ENCODE data around the gene OR2S2. TPM values are rescaled to one million over a fixed set of nuclear protein-coding genes. Genes with fewer than 3 reads are reported as not detected.

The OR2S2 gene
- total RNA-seq, 1 experiment from 2014 or later: not detected

DNA sequence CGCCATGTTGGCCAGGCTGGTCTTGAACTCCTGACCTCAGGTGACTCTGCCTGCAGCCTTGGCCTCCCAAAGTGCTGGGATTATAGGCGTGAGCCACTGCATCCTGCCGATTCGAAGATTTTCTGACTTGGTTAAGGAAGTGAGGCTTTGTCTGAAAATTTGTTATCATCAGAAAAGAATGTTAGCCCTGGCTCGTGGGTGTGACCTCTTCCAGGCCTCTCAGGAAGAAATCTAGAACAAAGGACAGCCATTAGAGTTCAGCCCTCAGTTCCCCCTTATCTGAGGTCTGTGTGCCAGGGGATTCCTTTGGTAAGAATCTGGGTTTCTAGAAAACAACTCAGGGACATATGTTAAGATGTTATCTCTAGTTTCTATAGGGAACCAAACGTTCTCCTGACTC is 6.2 kb downstream of the OR2S2 start:
- intact Hi-C loops (cut with micrococcal nuclease; ENCODE audit: unreplicated experiment): loop anchor here (5.0 kb wide), 1 partner anchor 216 kb away; the partner anchor contains the start of gene CCIN
- H3K27me3 ChIP-seq (replicated peaks; ENCODE audit: insufficient read depth, low read depth, low read length, poor library complexity): peaks cover 21% of the 10 kb centered on the region
- H3K4me3 ChIP-seq (ENCODE audit: low read depth, low read length, poor library complexity, severe bottlenecking): no peak overlapping the region
- TF ChIP-seq, protein P1, sequence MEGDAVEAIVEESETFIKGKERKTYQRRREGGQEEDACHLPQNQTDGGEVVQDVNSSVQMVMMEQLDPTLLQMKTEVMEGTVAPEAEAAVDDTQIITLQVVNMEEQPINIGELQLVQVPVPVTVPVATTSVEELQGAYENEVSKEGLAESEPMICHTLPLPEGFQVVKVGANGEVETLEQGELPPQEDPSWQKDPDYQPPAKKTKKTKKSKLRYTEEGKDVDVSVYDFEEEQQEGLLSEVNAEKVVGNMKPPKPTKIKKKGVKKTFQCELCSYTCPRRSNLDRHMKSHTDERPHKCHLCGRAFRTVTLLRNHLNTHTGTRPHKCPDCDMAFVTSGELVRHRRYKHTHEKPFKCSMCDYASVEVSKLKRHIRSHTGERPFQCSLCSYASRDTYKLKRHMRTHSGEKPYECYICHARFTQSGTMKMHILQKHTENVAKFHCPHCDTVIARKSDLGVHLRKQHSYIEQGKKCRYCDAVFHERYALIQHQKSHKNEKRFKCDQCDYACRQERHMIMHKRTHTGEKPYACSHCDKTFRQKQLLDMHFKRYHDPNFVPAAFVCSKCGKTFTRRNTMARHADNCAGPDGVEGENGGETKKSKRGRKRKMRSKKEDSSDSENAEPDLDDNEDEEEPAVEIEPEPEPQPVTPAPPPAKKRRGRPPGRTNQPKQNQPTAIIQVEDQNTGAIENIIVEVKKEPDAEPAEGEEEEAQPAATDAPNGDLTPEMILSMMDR (conservative IDR thresholded peaks at IDR 0.05; ENCODE audit: low read depth, low read length): no peak
- TF ChIP-seq EZH2 (IDR thresholded peaks at IDR 0.05; ENCODE audit: borderline replicate concordance, low read depth, low read length, poor library complexity, severe bottlenecking): no peak
- no peaks in the 10 kb centered on the region for H3K9me3 ChIP-seq (ENCODE audit: low read depth, low read length, poor library complexity, severe bottlenecking)
- BruUV-seq (replicated peaks): no TSS peak
- CTCF ChIA-PET: no interaction called here
- no peak for DNase-seq (ENCODE audit: low spot score)
- H3K27ac ChIP-seq (ENCODE audit: low read depth, low read length, poor library complexity, severe bottlenecking): no peak overlapping the region
- POLR2A ChIA-PET (ENCODE audit: low non-redundant PET): no interaction called here
- H3K36me3 ChIP-seq (ENCODE audit: insufficient read depth, low read length, poor library complexity, severe bottlenecking): no peaks in the 10 kb centered on the region
- no peaks in the 10 kb centered on the region for H3K4me1 ChIP-seq (ENCODE audit: insufficient read depth, low read length, poor library complexity, severe bottlenecking)

DNA sequence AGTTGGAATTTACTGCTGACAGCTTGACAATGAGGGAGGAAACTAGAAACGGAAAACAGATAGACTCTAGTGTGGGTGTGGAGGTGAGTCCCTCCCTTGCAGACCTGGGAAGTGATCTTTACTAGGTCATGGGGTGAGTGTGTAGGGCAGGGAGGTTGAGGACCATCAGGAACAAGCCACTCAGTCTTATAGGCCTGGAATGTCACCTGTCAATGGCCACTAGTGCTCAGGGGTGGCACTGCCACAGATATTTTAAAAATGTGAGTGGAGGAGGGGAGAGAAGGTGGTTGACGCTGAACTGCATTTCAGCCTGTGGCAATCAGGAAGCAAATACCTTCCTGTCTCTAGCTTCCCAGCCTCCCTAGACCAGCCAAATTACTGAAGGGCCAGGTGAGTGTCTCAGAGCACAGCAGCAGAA is 9.0 kb downstream of the OR2S2 start:
- Histone ChIP-seq H3K4me3 (ENCODE audit: low read depth, low read length, poor library complexity, severe bottlenecking) (no peak overlapping the region), H3K36me3 (ENCODE audit: insufficient read depth, low read length, poor library complexity, severe bottlenecking) (no peaks in the 10 kb centered on the region), H3K9me3 (ENCODE audit: low read depth, low read length, poor library complexity, severe bottlenecking) (no peaks in the 10 kb centered on the region), H3K27me3 (replicated peaks; ENCODE audit: insufficient read depth, low read depth, low read length, poor library complexity) (peaks cover 16% of the 10 kb centered on the region), H3K4me1 (ENCODE audit: insufficient read depth, low read length, poor library complexity, severe bottlenecking) (peaks cover 5% of the 10 kb centered on the region), H3K27ac (ENCODE audit: low read depth, low read length, poor library complexity, severe bottlenecking) (no peak overlapping the region)
- CTCF ChIA-PET: no interaction called here
- BruUV-seq (replicated peaks): no TSS peak
- intact Hi-C loops (cut with micrococcal nuclease; ENCODE audit: unreplicated experiment): loop anchor here (5.0 kb wide), 1 partner anchor 47 kb away; no protein-coding TSS in a partner anchor
- no peak for DNase-seq (ENCODE audit: low spot score)
- POLR2A ChIA-PET (ENCODE audit: low non-redundant PET): no interaction called here
- TF ChIP-seq EZH2 (IDR thresholded peaks at IDR 0.05; ENCODE audit: borderline replicate concordance, low read depth, low read length, poor library complexity, severe bottlenecking): no peak
- TF ChIP-seq, protein P1 (conservative IDR thresholded peaks at IDR 0.05; ENCODE audit: low read depth, low read length): no peak

DNA sequence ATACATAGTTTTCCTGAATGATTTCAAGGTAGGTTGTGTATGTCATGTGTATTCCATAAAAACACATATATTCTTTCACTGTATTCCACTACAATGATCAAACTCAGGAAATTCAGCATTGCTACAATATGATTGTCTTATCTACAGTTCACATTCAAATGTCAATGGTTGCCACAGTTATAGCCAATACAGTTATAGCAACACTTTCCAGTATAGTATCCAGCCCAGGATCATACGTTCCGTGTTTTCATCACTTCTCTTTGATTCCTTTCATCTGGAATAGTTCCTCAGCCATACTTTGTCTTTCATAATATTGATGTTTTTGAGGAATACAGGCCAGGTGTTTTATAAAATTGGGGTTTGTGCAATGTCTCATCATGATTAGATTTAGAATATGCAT is 9.5 kb downstream of the OR2S2 start:
- ChIA-PET POLR2A (ENCODE audit: low non-redundant PET) (no interaction called here), CTCF (no interaction called here)
- Histone ChIP-seq H3K4me1 (ENCODE audit: insufficient read depth, low read length, poor library complexity, severe bottlenecking) (peaks cover 5% of the 10 kb centered on the region), H3K27ac (ENCODE audit: low read depth, low read length, poor library complexity, severe bottlenecking) (no peak overlapping the region), H3K9me3 (ENCODE audit: low read depth, low read length, poor library complexity, severe bottlenecking) (no peaks in the 10 kb centered on the region), H3K36me3 (ENCODE audit: insufficient read depth, low read length, poor library complexity, severe bottlenecking) (no peaks in the 10 kb centered on the region), H3K27me3 (replicated peaks; ENCODE audit: insufficient read depth, low read depth, low read length, poor library complexity) (peaks cover 12% of the 10 kb centered on the region), H3K4me3 (ENCODE audit: low read depth, low read length, poor library complexity, severe bottlenecking) (no peak overlapping the region)
- intact Hi-C loops (cut with micrococcal nuclease; ENCODE audit: unreplicated experiment): loop anchor here (5.0 kb wide), 1 partner anchor 46 kb away; no protein-coding TSS in a partner anchor
- no TSS peak for BruUV-seq (replicated peaks)
- TF ChIP-seq, protein P1 (conservative IDR thresholded peaks at IDR 0.05; ENCODE audit: low read depth, low read length): no peak
- TF ChIP-seq EZH2 (IDR thresholded peaks at IDR 0.05; ENCODE audit: borderline replicate concordance, low read depth, low read length, poor library complexity, severe bottlenecking): no peak
- DNase-seq (ENCODE audit: low spot score): no peak

All from A673 (cell line).